ENCODE data around the gene ALDH4A1.

DNA sequence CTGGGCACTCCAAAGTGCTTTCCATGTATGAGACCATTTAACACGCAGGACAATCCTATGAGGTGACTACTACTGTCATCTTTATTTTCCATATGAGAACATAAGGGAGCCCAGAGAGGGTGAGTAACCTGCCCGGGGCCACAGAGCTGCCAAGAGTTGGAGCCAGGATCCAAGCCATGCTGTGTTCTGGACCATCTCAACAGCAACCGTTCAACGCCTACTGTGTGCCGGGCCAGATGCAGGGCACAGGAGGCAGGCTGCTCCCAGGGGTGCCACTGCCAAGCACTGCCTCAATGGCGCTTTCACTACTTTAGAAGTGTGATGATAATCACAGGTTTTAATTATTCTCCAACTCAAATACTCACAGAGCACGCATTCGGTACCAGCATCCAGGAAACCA, 3.8 kb downstream of the ALDH4A1 start:
- TF ChIP-seq POLR2A (IDR thresholded peaks at IDR 0.05), result no peak
- TF ChIP-seq, protein P1, sequence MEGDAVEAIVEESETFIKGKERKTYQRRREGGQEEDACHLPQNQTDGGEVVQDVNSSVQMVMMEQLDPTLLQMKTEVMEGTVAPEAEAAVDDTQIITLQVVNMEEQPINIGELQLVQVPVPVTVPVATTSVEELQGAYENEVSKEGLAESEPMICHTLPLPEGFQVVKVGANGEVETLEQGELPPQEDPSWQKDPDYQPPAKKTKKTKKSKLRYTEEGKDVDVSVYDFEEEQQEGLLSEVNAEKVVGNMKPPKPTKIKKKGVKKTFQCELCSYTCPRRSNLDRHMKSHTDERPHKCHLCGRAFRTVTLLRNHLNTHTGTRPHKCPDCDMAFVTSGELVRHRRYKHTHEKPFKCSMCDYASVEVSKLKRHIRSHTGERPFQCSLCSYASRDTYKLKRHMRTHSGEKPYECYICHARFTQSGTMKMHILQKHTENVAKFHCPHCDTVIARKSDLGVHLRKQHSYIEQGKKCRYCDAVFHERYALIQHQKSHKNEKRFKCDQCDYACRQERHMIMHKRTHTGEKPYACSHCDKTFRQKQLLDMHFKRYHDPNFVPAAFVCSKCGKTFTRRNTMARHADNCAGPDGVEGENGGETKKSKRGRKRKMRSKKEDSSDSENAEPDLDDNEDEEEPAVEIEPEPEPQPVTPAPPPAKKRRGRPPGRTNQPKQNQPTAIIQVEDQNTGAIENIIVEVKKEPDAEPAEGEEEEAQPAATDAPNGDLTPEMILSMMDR (IDR thresholded peaks at IDR 0.05), result no peak

All from adrenal gland (tissue), 5 donors.